Limb (tissue), 2 donors: ENCODE measurements around the gene ADI1.
"Not testable (repeated sequence)": the region's sequence is repeated elsewhere in the genome, so short reads cannot be mapped to it uniquely, and the experiment has no call there.

Experiments used
- DNase-seq, 2 donors: peaks; one replicate each; pipeline ENCODE4 v3.0.0-alpha.2; 2016; ENCODE audit errors: extremely low spot score in 2 of 2

ADI1 gene

GRCh38 chr2:3463186-3463835 is 56.0 kb downstream of the ADI1 start:
- DNase-seq = peak in 1 of 2 donors; percentile 30

GRCh38 chr2:3462493-3463104 is 56.7 kb downstream of the ADI1 start:
- DNase-seq = peak in 1 of 2 donors; percentile 38

- peak; percentile 36 to 72 for DNase-seq
Observed at GRCh38 chr2:3461801-3462492, 57.4 kb downstream of the ADI1 start.

- peak in 1 of 2 donors; percentile 29 for DNase-seq
Observed at GRCh38 chr2:3460831-3461800, 58.2 kb downstream of the ADI1 start.

- DNase-seq = no peak
Observed at GRCh38 chr2:3460156-3460555, 59.2 kb downstream of the ADI1 start.

- DNase-seq = no peak
Observed at GRCh38 chr2:3459185-3460015, 59.9 kb downstream of the ADI1 start.

- no peak for DNase-seq
Observed at GRCh38 chr2:3458396-3459184, 60.7 kb downstream of the ADI1 start.

- DNase-seq = no peak
Observed at GRCh38 chr2:3457524-3458395, 61.6 kb downstream of the ADI1 start.

- DNase-seq = no peak
Observed at GRCh38 chr2:3456125-3456524, 63.2 kb downstream of the ADI1 start.

GRCh38 chr2:3454802-3455201 is 64.5 kb downstream of the ADI1 start:
- DNase-seq = no peak

GRCh38 chr2:3454005-3454404 is 65.3 kb downstream of the ADI1 start:
- DNase-seq = not testable (repeated sequence)

GRCh38 chr2:3453190-3453999 is 65.9 kb downstream of the ADI1 start:
- no peak for DNase-seq

- no peak for DNase-seq
Observed at GRCh38 chr2:3451926-3452671, 67.2 kb downstream of the ADI1 start.

- DNase-seq = no peak
Observed at GRCh38 chr2:3451169-3451568, 68.2 kb downstream of the ADI1 start.

GRCh38 chr2:3450385-3451010 is 68.8 kb downstream of the ADI1 start:
- no peak for DNase-seq

- no peak for DNase-seq
Observed at GRCh38 chr2:3449936-3450335, 69.4 kb downstream of the ADI1 start.

GRCh38 chr2:3449086-3449485 is 70.2 kb downstream of the ADI1 start:
- no peak for DNase-seq
